Stimulated activated CD8-positive, alpha-beta memory T cell treated with anti-CD3 and anti-CD28 coated beads, Interleukin-7, amount 100 ng/mL, for 24 hours (primary cell): ENCODE data around the gene CERS1.

Source experiments
- DNase-seq: peaks from one replicate; pipeline ENCODE4 v3.0.0-alpha.2; 2020; ENCODE audit warnings: low read depth

The CERS1 gene

DNA sequence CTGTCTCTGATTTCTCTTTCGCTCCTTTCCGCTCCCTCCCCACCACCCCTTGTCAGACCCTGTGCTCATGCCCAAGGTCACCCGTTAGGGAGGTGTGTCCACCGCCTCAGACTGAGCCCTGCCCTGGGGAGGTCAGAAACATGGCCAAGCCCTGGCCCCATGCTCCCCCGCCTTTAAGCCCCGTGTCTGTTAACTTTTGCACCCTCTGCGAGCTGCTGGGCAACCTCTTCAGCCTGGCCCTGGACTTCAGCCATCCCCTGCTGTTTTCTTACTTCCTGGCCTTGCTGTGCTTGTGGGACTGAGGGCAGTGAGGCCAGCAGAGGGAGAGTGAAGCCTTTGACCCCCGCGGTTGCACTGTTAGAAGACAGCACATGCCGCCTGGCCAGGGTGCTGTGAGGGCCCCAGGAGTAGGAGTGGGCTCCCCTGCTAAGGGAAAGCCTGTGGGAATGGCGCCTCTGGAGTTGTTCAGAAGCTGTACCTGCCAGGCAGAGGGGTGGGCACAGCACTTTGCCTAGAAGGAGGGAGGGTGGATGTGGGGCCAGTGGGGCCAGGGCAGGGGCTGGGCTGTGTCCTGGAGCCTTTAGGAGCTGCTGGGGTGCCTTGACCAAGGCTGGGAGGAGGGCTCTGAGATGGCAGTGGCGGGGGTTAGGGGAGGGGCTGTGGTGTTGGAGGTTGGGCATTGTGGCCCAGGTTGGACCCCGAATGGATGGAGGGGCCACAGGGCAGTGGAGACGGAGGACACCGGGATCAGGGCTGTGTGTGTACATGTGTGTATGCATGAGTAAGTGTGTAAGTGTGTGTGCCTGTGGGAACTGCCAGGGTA, 56.3 kb downstream of the CERS1 start:
- DNase-seq: no peak

- DNase-seq: no peak
These were observed 61.3 kb downstream of the CERS1 start for GRCh38 chr19:18834644-18834984.

DNA sequence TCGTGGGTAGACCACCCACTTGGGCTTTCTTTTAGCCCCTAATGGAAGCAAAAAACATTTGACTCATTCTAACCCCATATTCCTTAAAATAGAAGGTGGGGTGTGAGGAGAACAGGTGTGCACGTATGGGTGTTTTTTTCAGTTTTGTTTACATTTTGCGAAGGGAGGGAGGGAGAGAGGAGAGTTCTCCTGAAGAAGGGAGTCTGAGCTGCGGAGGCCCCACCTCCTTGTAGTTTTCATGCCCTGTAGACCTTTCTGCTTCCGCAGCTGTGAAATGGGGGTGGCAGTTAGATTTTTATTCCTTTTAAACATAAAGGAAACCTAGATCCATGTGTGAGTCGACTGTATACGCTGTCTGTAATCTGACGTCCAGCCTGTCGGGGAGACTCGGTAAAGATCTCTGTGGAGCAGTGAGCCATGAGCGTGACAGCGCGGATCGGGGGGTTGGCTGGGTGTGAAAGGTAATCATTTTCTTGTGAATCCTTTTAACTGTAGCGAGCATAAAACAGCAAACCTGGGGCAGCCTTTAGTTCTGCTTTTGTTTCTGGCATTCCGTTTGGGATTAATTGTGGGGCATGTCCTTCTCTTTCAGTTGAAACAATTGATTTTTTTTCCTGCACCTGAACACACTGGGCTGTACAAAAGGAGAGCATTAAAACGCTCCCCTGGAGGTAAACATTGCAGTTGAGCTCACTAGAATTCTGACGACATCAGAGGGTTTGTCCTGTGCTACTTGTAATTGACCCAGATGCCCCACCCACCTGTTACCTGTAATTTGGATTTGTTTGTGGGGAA, 61.9 kb downstream of the CERS1 start:
- no peak for DNase-seq

DNA sequence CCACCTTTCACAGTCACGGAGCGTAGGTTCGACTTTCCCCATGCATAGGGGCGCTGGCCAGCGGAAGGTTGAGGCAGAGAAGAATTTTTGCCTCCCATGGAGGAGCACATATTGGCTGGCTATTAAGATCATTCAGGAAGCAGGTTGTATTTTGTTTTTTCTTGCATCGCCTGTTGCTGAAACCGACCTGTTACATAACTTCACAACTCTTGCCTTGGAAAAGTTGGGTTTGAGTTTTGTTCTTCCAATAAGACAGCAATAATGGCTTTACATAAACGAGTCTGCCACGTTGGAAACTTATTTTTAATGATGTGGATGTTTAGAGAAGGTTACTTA, 62.8 kb downstream of the CERS1 start:
- no peak for DNase-seq

DNA sequence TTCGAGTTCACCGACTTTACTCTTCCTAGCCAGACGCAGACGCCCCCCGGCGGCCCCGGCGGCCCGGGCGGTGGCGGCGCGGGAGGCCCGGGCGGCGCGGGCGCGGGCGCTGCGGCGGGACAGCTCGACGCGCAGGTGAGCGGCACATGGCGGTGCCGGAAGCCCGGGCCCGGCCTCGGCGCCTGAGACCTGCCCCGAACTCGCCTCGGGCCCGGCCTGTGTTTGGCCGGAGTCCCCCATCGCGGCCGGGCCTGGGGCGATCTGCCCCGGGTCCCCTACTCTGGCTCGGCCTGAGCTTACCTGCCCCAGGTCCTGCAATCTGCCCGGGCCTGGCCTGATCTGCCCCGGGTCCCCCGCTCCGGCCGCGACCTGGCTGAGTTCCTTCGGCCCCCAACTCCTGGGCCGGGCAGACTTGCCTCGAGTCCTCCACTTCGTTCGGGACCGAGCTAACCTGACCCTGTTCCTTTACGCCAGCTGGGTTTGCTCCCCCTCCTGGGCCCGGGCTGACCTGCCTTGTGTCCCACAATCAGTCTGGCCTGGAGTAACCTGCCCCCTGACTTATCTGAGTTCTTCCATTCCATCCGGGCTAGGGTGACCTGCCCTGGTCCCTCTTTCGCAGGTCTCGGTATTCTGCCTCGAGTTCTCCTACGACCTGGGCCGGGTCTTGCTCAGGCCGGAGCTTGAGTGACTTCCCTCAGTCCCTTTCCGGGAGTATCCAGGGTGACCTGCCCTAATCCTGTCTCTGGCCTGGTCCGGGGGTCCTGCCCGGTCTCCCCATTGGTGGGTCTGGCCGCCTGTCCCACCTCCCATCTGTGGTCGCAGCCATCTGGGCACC, 63.4 kb downstream of the CERS1 start:
- no peak for DNase-seq

DNA sequence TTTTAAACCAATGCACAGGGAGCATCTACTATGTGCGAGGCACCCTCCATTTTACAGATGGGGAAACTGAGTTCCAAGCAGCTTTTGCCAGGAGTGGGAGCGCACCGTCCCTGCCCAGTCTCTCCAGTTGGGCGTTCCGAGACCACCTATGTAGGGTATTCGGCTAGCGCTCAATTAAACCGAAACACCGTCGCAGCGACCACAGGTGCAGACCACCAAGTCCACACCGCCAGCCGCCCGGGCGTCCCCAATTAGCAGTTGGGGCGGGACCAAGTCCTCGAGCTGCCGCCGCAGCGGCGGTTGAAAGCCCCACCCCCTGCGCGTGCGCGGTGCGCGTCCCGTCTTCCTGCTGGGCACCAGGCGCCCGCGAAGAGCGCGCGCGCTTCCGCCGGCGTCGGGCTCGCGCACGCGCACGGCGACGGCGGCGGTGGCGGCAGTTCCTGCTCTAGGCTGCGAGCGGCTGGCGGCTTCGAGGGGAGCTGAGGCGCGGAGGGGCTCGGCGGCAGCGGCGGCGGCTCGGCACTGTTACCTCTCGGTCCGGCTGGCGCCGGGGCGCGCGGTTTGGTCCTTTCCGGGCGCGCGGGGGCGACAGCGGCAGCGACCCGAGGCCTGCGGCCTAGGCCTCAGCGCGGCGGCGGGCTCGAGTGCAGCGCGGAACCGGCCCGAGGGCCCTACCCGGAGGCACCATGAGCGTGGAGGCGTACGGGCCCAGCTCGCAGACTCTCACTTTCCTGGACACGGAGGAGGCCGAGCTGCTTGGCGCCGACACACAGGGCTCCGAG, 64.2 kb downstream of the CERS1 start, which contains the start of gene UPF1:
Gene UPF1, plus strand, starts transcription at position 436 of the 782 bp plus-strand sequence. Its CDS starts 251 bp downstream, at position 687.
- peak; percentile 91 for DNase-seq

DNA sequence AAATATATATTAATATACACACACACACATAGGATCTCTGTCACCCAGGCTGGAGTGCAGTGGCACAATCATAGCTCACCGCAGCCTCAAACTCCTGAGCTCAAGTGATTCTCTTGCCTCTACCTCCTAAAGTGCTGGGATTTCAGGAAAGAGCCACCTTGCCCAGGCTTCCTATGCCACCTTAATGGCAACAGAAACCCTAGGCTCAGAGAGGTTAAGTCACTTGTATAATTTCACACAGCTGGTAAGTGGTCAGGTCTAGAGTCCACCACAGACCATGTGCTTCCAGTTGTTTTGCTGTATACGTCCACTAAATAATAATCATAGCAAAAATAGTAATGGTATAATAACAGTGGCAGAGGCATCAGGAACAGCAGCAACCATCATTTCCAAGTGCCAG, 65.5 kb downstream of the CERS1 start:
- no peak for DNase-seq

DNA sequence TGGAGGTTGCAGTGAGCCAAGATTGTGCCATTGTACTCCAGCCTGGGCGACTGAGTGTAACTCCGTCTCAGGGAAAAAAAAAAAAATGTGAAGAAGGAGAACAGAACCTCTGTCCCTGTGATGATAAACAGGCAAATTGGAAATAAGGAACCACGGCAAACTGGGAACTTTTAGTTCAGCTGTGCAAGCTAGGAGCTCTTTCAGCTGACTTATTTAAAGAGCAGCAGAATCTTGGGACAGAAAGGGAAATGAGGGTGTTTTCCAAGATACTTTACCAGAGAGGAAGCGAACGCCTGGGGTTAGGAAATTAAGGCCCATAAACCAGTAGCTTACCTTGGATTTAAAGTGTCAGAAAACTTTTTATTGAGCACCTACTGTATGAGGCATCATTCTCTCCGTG, 67.2 kb downstream of the CERS1 start:
- DNase-seq: no peak
